ENCODE data around the gene SLC7A6.
A peak's percentile ranks its signal among the peaks of the same experiment; 100 is the strongest.

The SLC7A6 gene

GRCh38 chr16:68264128-68265077, at the start of gene SLC7A6:
Gene SLC7A6, plus strand, starts transcription at chr16:68264526. Its CDS starts 10,201 bp downstream, at chr16:68274727.
- DNase-seq: peak; percentile 88 to 93

- DNase-seq: no peak
Measured at GRCh38 chr16:68214726-68215125, 49.6 kb upstream of the SLC7A6 start.

GRCh38 chr16:68215302-68215701, 49.0 kb upstream of the SLC7A6 start:
- no peak for DNase-seq

- DNase-seq: no peak
Measured at GRCh38 chr16:68216240-68216639, 48.1 kb upstream of the SLC7A6 start.

- DNase-seq: no peak
Measured at GRCh38 chr16:68217506-68217905, 46.8 kb upstream of the SLC7A6 start.

GRCh38 chr16:68219725-68220351, 44.5 kb upstream of the SLC7A6 start:
- no peak for DNase-seq

GRCh38 chr16:68223072-68223471, 41.3 kb upstream of the SLC7A6 start:
- no peak for DNase-seq

GRCh38 chr16:68226116-68226515, 38.2 kb upstream of the SLC7A6 start:
- DNase-seq: no peak

GRCh38 chr16:68227183-68227793, 37.0 kb upstream of the SLC7A6 start:
- no peak for DNase-seq

- DNase-seq: no peak
Measured at GRCh38 chr16:68227850-68228553, 36.3 kb upstream of the SLC7A6 start.

- no peak for DNase-seq
Measured at GRCh38 chr16:68228652-68229051, 35.7 kb upstream of the SLC7A6 start.

- DNase-seq: peak; percentile 46 to 56
Measured at GRCh38 chr16:68229431-68230175, 34.7 kb upstream of the SLC7A6 start.

- DNase-seq: no peak
Measured at GRCh38 chr16:68230176-68230571, 34.2 kb upstream of the SLC7A6 start.

GRCh38 chr16:68230956-68231355, 33.4 kb upstream of the SLC7A6 start:
- DNase-seq: no peak

GRCh38 chr16:68231384-68232136, 32.8 kb upstream of the SLC7A6 start:
- no peak for DNase-seq

- no peak for DNase-seq
Measured at GRCh38 chr16:68232335-68232734, 32.0 kb upstream of the SLC7A6 start.

GRCh38 chr16:68233085-68233834, 31.1 kb upstream of the SLC7A6 start:
- DNase-seq: no peak

GRCh38 chr16:68233835-68234187, 30.5 kb upstream of the SLC7A6 start:
- no peak for DNase-seq

- DNase-seq: no peak
Measured at GRCh38 chr16:68234188-68235107, 29.9 kb upstream of the SLC7A6 start.

Data from activated CD4-positive, alpha-beta T cell treated with anti-CD3 and anti-CD28 coated beads, Interleukin-2, amount 50 U/mL, for 48 hours (primary cell).